ENCODE measurements around the gene CAMSAP2.

Gene CAMSAP2

DNA sequence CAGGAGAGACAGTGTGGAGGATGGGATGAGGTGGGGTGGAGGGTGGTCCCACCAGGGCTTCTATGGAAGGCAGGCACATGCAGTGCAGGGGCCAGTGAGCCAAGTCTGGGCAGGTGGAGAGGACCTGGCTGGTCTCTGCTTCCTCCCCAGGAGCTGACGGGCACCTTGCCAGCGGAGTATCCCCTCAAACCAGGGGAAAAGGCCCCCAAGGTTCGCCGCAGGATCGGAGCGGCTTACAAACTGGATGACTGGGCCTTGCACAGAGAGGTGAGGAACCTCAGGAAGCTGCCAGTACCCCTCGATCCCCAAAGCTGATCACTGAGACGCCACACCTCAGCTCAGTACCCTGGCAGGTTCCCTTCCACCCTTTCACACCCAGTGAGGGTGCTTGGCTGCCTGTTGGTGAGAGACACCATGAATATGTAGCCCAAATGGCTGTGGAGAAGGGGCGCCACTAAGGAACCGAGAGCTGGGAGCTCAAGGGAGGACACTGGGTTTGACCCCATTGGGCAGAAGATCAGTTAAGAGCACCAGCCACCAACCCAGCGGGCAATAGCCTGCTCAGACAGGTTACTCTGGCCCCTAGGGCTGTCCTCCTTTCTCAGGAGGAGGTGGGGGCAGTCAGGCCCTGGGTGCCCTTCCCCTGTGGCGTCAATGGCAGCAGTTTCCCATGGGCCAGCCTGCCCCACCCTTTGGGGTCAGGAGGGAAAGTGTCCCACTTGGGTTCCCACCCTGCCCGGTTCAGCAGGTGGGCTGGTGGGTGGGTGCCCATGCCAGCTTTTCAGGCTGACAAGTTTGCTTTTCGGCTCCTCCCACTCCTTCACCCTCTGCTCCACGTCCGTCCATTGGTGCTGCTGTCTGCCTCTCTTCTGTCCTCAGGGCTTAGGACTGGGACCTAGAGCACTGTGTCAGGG lies 161.5 kb downstream of the CAMSAP2 start:
- DNase-seq (ENCODE audit: low read depth): no peak

- DNase-seq (ENCODE audit: low read depth): no peak
These were observed 162.2 kb downstream of the CAMSAP2 start for GRCh38 chr1:200900877-200901276.

DNA sequence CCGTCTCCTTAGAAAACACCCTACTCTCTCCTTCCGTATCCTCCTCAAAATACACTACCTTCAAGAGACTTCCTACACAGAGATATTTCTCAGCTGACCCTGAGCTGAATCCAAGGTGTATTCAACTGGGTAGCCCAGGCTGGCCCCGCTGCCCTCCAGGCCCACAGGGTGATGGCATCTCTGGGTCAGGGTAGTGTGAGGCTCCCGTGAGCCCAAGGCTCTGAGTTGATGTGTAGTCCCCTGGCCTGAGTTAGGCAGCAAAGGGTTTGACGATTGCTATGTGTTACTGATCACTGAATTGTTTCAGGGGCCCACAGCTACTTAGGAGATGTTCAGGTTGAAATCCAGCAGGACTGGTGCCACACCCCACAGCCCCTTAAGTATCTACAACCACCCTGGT lies 162.7 kb downstream of the CAMSAP2 start:
- no peak for DNase-seq (ENCODE audit: low read depth)

- no peak for DNase-seq (ENCODE audit: low read depth)
These were observed 163.2 kb downstream of the CAMSAP2 start for GRCh38 chr1:200901796-200902444.

- DNase-seq (ENCODE audit: low read depth): no peak
These were observed 165.1 kb downstream of the CAMSAP2 start for GRCh38 chr1:200903793-200904192.

GRCh38 chr1:200904772-200905171 lies 166.1 kb downstream of the CAMSAP2 start:
- no peak for DNase-seq (ENCODE audit: low read depth)

DNA sequence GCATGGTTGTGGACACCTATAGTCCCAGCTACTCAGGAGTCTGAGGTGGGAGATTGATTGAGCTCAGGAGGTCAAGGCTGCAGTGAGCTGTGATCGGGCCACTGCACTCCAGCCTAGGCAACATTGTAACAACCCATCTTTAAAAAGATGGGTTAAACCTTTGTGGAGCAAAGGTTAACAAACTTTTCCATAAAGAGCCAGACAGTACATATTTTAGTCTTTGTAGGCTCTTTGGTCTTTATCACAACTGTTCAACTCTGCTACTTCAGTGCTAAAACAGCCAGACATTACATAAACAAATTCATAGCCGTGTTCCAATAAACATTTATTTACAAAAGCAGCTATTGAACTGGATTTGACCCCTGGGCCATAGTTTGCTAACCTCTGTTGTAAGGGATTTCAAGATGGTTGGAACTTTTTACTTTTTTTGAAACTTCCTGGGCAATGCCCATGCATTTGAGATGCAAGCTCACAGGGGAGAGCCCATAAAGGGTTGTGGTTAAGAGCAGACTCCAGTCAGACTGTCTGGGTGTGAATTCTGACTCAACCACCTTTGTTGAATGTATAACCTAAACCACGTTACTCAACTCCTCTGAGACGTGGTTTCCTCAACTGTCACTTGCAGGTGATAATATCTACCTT lies 166.8 kb downstream of the CAMSAP2 start:
- no peak for DNase-seq (ENCODE audit: low read depth)

DNA sequence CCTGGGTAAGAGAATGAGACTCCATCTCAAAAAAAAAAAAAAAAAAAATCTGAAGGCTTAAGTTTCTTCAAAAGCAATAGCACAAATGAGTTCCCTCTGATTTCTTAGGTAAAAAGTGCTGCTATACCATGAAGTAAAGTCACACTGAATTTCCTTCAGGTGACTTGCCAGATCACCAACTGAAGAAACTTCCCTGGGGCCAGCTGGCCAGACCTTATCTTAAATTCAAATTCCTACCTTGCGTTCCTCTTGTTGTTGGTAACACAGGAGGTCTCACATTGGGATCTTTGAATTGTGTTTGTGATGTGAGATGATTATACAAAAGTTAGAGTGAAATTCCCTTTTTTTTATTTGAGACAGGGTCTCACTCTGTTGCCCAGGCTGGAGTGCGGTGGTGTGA lies 167.8 kb downstream of the CAMSAP2 start:
- no peak for DNase-seq (ENCODE audit: low read depth)

GRCh38 chr1:200907611-200908097 lies 169.0 kb downstream of the CAMSAP2 start:
- DNase-seq (ENCODE audit: low read depth): no peak

- DNase-seq (ENCODE audit: low read depth): no peak
These were observed 169.6 kb downstream of the CAMSAP2 start for GRCh38 chr1:200908191-200908868.

DNA sequence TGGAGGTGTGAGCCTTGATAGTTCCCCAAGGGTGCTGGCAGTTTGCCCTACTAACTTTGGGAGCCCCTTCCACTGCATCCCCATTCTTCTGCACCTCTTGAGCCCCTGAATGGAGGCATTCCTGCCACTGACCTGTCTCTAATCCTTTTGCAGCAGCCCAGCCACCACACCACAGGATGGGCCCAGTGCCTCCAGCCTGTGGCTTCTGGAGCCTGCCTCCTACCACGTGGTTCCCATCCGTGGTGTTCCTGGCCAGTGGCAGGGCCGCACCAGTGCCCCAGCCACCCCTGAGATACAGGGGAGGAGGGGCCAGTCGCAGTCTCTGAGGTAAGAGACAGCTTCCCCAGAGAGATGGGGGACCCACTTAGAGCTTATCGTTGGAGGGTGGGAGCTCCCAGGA lies 170.4 kb downstream of the CAMSAP2 start:
- no peak for DNase-seq (ENCODE audit: low read depth)

- DNase-seq (ENCODE audit: low read depth): no peak
These were observed 171.1 kb downstream of the CAMSAP2 start for GRCh38 chr1:200909757-200910239.
